ENCODE results near the gene RASGRP2.

Gene RASGRP2

GRCh38 chr11:64687204-64687603 lies 56.7 kb downstream of the RASGRP2 start:
- H3K4me2 ChIP-seq (ENCODE audit: low read length), result no peak overlapping the region
- WGBS (ENCODE audit: extremely low coverage, insufficient coverage, insufficient read length), result no CpG with 5 or more reads among the region's 6 CpGs
- no peak overlapping the region for H3K9ac ChIP-seq (ENCODE audit: low read length)

GRCh38 chr11:64686466-64687170 lies 57.3 kb downstream of the RASGRP2 start:
- Histone ChIP-seq H3K9me3 (ENCODE audit: insufficient read depth, low read depth, low read length) (no peaks in the 10 kb centered on the region), H2BK12ac (ENCODE audit: low read length) (no peak overlapping the region), H3K79me1 (ENCODE audit: low read length) (no peaks in the 10 kb centered on the region), H3K79me2 (ENCODE audit: control insufficient read depth, insufficient read depth, low read length, poor library complexity) (no peaks in the 10 kb centered on the region), H3K27ac (ENCODE audit: low read depth, low read length) (no peak overlapping the region), H3K4me1 (ENCODE audit: control insufficient read depth in 1 of 2, insufficient read depth in 2 of 2, low read length in 2 of 2) (no peaks in the 10 kb centered on the region), H3K4me3 (ENCODE audit: low read depth, low read length) (no peak overlapping the region), H2AK5ac (ENCODE audit: low read length) (no peak overlapping the region), H3K27me3 (ENCODE audit: insufficient read depth, low read length) (no peaks in the 10 kb centered on the region), H3K14ac (ENCODE audit: low read length) (no peak overlapping the region), H4K8ac (ENCODE audit: low read depth, low read length) (no peak overlapping the region), H3K18ac (ENCODE audit: low read length) (no peak overlapping the region), H3K23ac (ENCODE audit: low read length) (no peak overlapping the region), H3K36me3 (ENCODE audit: control insufficient read depth in 1 of 2, insufficient read depth in 2 of 2, low read length in 2 of 2) (no peaks in the 10 kb centered on the region), H3K4me2 (ENCODE audit: low read length) (no peak overlapping the region), H2BK120ac (ENCODE audit: insufficient read depth, low read length, poor library complexity) (no peak overlapping the region), H2BK5ac (ENCODE audit: low read depth, low read length, poor library complexity) (no peak overlapping the region), H4K91ac (ENCODE audit: low read depth, low read length) (no peak overlapping the region), H3K9ac (ENCODE audit: low read length) (no peak overlapping the region), H2AFZ (ENCODE audit: insufficient read depth, low read length, poor library complexity) (no peak overlapping the region), H3K4ac (ENCODE audit: low read depth, low read length) (no peak overlapping the region), H4K12ac (ENCODE audit: low read depth, low read length) (no peak overlapping the region)
- WGBS (ENCODE audit: extremely low coverage, insufficient coverage, insufficient read length), result no CpG with 5 or more reads among the region's 9 CpGs
- DNase-seq, result no peak

More at GRCh38 chr11:64687204-64687603, 56.7 kb downstream of the RASGRP2 start:
- H3K18ac ChIP-seq (ENCODE audit: low read length), result no peak overlapping the region
- H4K8ac ChIP-seq (ENCODE audit: low read depth, low read length), result no peak overlapping the region
- H2BK5ac ChIP-seq (ENCODE audit: low read depth, low read length, poor library complexity), result no peak overlapping the region
- no peaks in the 10 kb centered on the region for H3K79me1 ChIP-seq (ENCODE audit: low read length)
- no peak overlapping the region for H4K91ac ChIP-seq (ENCODE audit: low read depth, low read length)
- H3K27me3 ChIP-seq (ENCODE audit: insufficient read depth, low read length), result no peaks in the 10 kb centered on the region
- H3K36me3 ChIP-seq (ENCODE audit: control insufficient read depth in 1 of 2, insufficient read depth in 2 of 2, low read length in 2 of 2), result no peaks in the 10 kb centered on the region
- no peak overlapping the region for H2BK12ac ChIP-seq (ENCODE audit: low read length)
- H3K14ac ChIP-seq (ENCODE audit: low read length), result no peak overlapping the region
- no peak overlapping the region for H2BK120ac ChIP-seq (ENCODE audit: insufficient read depth, low read length, poor library complexity)
- no peak overlapping the region for H3K4ac ChIP-seq (ENCODE audit: low read depth, low read length)
- no peak for DNase-seq
- no peaks in the 10 kb centered on the region for H3K79me2 ChIP-seq (ENCODE audit: control insufficient read depth, insufficient read depth, low read length, poor library complexity)
- no peak overlapping the region for H3K23ac ChIP-seq (ENCODE audit: low read length)
- H2AFZ ChIP-seq (ENCODE audit: insufficient read depth, low read length, poor library complexity), result no peak overlapping the region
- H2AK5ac ChIP-seq (ENCODE audit: low read length), result no peak overlapping the region
- no peak overlapping the region for H4K12ac ChIP-seq (ENCODE audit: low read depth, low read length)
- H3K9me3 ChIP-seq (ENCODE audit: insufficient read depth, low read depth, low read length), result no peaks in the 10 kb centered on the region
- no peak overlapping the region for H3K27ac ChIP-seq (ENCODE audit: low read depth, low read length)
- H3K4me3 ChIP-seq (ENCODE audit: low read depth, low read length), result no peak overlapping the region
- H3K4me1 ChIP-seq (ENCODE audit: control insufficient read depth in 1 of 2, insufficient read depth in 2 of 2, low read length in 2 of 2), result no peaks in the 10 kb centered on the region

- Histone ChIP-seq H4K12ac (ENCODE audit: low read depth, low read length) (no peak overlapping the region), H3K4me2 (ENCODE audit: low read length) (no peak overlapping the region), H3K36me3 (ENCODE audit: control insufficient read depth in 1 of 2, insufficient read depth in 2 of 2, low read length in 2 of 2) (no peaks in the 10 kb centered on the region), H3K18ac (ENCODE audit: low read length) (no peak overlapping the region), H2BK120ac (ENCODE audit: insufficient read depth, low read length, poor library complexity) (no peak overlapping the region), H3K4me3 (ENCODE audit: low read depth, low read length) (no peak overlapping the region), H3K23ac (ENCODE audit: low read length) (no peak overlapping the region), H3K27me3 (ENCODE audit: insufficient read depth, low read length) (no peaks in the 10 kb centered on the region), H3K27ac (ENCODE audit: low read depth, low read length) (no peak overlapping the region), H2AFZ (ENCODE audit: insufficient read depth, low read length, poor library complexity) (no peak overlapping the region), H3K9ac (ENCODE audit: low read length) (no peak overlapping the region), H4K91ac (ENCODE audit: low read depth, low read length) (no peak overlapping the region), H4K8ac (ENCODE audit: low read depth, low read length) (no peak overlapping the region), H3K79me2 (ENCODE audit: control insufficient read depth, insufficient read depth, low read length, poor library complexity) (no peaks in the 10 kb centered on the region), H2BK5ac (ENCODE audit: low read depth, low read length, poor library complexity) (no peak overlapping the region), H3K4ac (ENCODE audit: low read depth, low read length) (no peak overlapping the region), H3K9me3 (ENCODE audit: insufficient read depth, low read depth, low read length) (no peaks in the 10 kb centered on the region), H2BK12ac (ENCODE audit: low read length) (no peak overlapping the region), H3K79me1 (ENCODE audit: low read length) (no peaks in the 10 kb centered on the region), H3K14ac (ENCODE audit: low read length) (no peak overlapping the region), H2AK5ac (ENCODE audit: low read length) (no peak overlapping the region), H3K4me1 (ENCODE audit: control insufficient read depth in 1 of 2, insufficient read depth in 2 of 2, low read length in 2 of 2) (no peaks in the 10 kb centered on the region)
- no CpG with 5 or more reads among the region's 18 CpGs for WGBS (ENCODE audit: extremely low coverage, insufficient coverage, insufficient read length)
- DNase-seq, result no peak
Observed at GRCh38 chr11:64685536-64685935, 58.4 kb downstream of the RASGRP2 start.

- no peaks in the 10 kb centered on the region for H3K79me1 ChIP-seq (ENCODE audit: low read length)
- H3K4me3 ChIP-seq (ENCODE audit: low read depth, low read length), result no peak overlapping the region
- no peak overlapping the region for H2AK5ac ChIP-seq (ENCODE audit: low read length)
- H4K91ac ChIP-seq (ENCODE audit: low read depth, low read length), result no peak overlapping the region
- H3K27ac ChIP-seq (ENCODE audit: low read depth, low read length), result no peak overlapping the region
- no peak overlapping the region for H2BK12ac ChIP-seq (ENCODE audit: low read length)
- H3K18ac ChIP-seq (ENCODE audit: low read length), result no peak overlapping the region
- no peak overlapping the region for H2BK5ac ChIP-seq (ENCODE audit: low read depth, low read length, poor library complexity)
- no peak for DNase-seq
- H4K8ac ChIP-seq (ENCODE audit: low read depth, low read length), result no peak overlapping the region
- no peak overlapping the region for H3K23ac ChIP-seq (ENCODE audit: low read length)
- no peaks in the 10 kb centered on the region for H3K27me3 ChIP-seq (ENCODE audit: insufficient read depth, low read length)
- H3K9me3 ChIP-seq (ENCODE audit: insufficient read depth, low read depth, low read length), result no peaks in the 10 kb centered on the region
- no peaks in the 10 kb centered on the region for H3K79me2 ChIP-seq (ENCODE audit: control insufficient read depth, insufficient read depth, low read length, poor library complexity)
- no CpG with 5 or more reads among the region's 8 CpGs for WGBS (ENCODE audit: extremely low coverage, insufficient coverage, insufficient read length)
- no peaks in the 10 kb centered on the region for H3K4me1 ChIP-seq (ENCODE audit: control insufficient read depth in 1 of 2, insufficient read depth in 2 of 2, low read length in 2 of 2)
- H3K4ac ChIP-seq (ENCODE audit: low read depth, low read length), result no peak overlapping the region
- no peaks in the 10 kb centered on the region for H3K36me3 ChIP-seq (ENCODE audit: control insufficient read depth in 1 of 2, insufficient read depth in 2 of 2, low read length in 2 of 2)
- no peak overlapping the region for H2BK120ac ChIP-seq (ENCODE audit: insufficient read depth, low read length, poor library complexity)
- H3K4me2 ChIP-seq (ENCODE audit: low read length), result no peak overlapping the region
- H3K9ac ChIP-seq (ENCODE audit: low read length), result no peak overlapping the region
- H3K14ac ChIP-seq (ENCODE audit: low read length), result no peak overlapping the region
- no peak overlapping the region for H4K12ac ChIP-seq (ENCODE audit: low read depth, low read length)
- no peak overlapping the region for H2AFZ ChIP-seq (ENCODE audit: insufficient read depth, low read length, poor library complexity)
Observed at GRCh38 chr11:64684357-64684756, 59.6 kb downstream of the RASGRP2 start.
